Calu3 (cell line): ENCODE measurements around the gene OR2A2. TPM values are rescaled to one million over a fixed set of nuclear protein-coding genes. Genes with fewer than 3 reads are reported as not detected.

Experiments
- BruUV-seq: library from RNA; stranded (reverse); fragments of 400-500 nt; replicated peaks from 2 replicates; lab custom pipeline; 2021; lab: Mats Ljungman, UMichigan
- CTCF ChIA-PET: fragments of 300-600 bp; sonication (Branson Sonifier 250); formaldehyde crosslinking; loops from one replicate; lab custom pipeline; 2022; ENCODE audit warnings: antibody characterized with exemption; lab: Charles Lee
- DNase-seq: peaks from one replicate; pipeline ENCODE4 v3.0.0; 2022
- H3K27ac Mint-ChIP-seq: one replicate; pipeline ENCODE4 v1.8.0; 2022; ENCODE audit warnings: mixed read lengths; ENCODE audit not compliant: unreplicated experiment
- H3K27me3 Mint-ChIP-seq: one replicate; pipeline ENCODE4 v1.8.0; 2022; ENCODE audit warnings: mixed read lengths; ENCODE audit not compliant: unreplicated experiment
- H3K36me3 Mint-ChIP-seq: one replicate; pipeline ENCODE4 v1.8.0; 2022; ENCODE audit warnings: mild to moderate bottlenecking, moderate library complexity, mixed read lengths; ENCODE audit not compliant: insufficient read depth, unreplicated experiment
- H3K4me1 Mint-ChIP-seq: one replicate; pipeline ENCODE4 v1.8.0; 2022; ENCODE audit warnings: mild to moderate bottlenecking, low read depth, mixed read lengths; ENCODE audit not compliant: unreplicated experiment
- H3K4me3 Mint-ChIP-seq: one replicate; pipeline ENCODE4 v1.8.0; 2022; ENCODE audit warnings: mild to moderate bottlenecking, low read depth, moderate library complexity, mixed read lengths; ENCODE audit not compliant: unreplicated experiment
- H3K9me3 Mint-ChIP-seq: one replicate; pipeline ENCODE4 v1.8.0; 2022; ENCODE audit warnings: low read depth, mixed read lengths; ENCODE audit not compliant: unreplicated experiment
- intact Hi-C: fragments of 100-400 bp; cut with micrococcal nuclease; formaldehyde crosslinking; loops from one replicate; pipeline ENCODE4 v1.10.0; 2022; ENCODE audit not compliant: unreplicated experiment
- total RNA-seq: library from RNA; stranded (reverse); gene quantifications from 2 replicates; pipeline ENCODE4 v1.2.3, GENCODE V29; 2022
- TF ChIP-seq, protein P1 (sequence below): fragments of 200-600 bp; IDR thresholded peaks from one replicate; pipeline ENCODE4 v1.8.0; 2022; ENCODE audit warnings: antibody characterized with exemption; ENCODE audit not compliant: unreplicated experiment

Gene OR2A2
- total RNA-seq, 1 experiment from 2014 or later, result not detected

- CTCF ChIA-PET, result no interaction called here
Observed at GRCh38 chr7:144105211-144105610, 4.2 kb upstream of the OR2A2 start.

DNA sequence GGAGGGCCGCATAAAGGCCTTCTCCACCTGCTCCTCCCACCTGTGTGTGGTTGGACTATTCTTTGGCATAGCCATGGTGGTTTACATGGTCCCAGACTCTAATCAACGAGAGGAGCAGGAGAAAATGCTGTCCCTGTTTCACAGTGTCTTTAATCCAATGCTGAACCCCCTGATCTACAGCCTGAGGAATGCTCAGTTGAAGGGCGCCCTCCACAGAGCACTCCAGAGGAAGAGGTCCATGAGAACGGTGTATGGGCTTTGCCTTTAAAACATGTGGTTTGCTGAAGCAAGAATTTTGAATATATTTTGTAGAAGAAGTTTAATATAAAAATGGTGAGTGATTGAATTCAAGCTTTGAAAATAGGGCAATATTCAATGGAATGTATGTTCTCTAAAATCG, 889 bp downstream of the OR2A2 start:
- no peak for DNase-seq
- no peaks in the 10 kb centered on the region for H3K4me1 Mint-ChIP-seq
- BruUV-seq, result no TSS peak
- no peaks in the 10 kb centered on the region for H3K27me3 Mint-ChIP-seq
- no peak overlapping the region for H3K27ac Mint-ChIP-seq
- H3K4me3 Mint-ChIP-seq, result no peak overlapping the region
- intact Hi-C loops, result loop anchor here (10.0 kb wide), 1 partner anchor 665 kb away; the partner anchor contains the start of gene TAS2R60
- CTCF ChIA-PET, result no interaction called here
- TF ChIP-seq, protein P1, sequence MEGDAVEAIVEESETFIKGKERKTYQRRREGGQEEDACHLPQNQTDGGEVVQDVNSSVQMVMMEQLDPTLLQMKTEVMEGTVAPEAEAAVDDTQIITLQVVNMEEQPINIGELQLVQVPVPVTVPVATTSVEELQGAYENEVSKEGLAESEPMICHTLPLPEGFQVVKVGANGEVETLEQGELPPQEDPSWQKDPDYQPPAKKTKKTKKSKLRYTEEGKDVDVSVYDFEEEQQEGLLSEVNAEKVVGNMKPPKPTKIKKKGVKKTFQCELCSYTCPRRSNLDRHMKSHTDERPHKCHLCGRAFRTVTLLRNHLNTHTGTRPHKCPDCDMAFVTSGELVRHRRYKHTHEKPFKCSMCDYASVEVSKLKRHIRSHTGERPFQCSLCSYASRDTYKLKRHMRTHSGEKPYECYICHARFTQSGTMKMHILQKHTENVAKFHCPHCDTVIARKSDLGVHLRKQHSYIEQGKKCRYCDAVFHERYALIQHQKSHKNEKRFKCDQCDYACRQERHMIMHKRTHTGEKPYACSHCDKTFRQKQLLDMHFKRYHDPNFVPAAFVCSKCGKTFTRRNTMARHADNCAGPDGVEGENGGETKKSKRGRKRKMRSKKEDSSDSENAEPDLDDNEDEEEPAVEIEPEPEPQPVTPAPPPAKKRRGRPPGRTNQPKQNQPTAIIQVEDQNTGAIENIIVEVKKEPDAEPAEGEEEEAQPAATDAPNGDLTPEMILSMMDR, result no peak
- no peaks in the 10 kb centered on the region for H3K36me3 Mint-ChIP-seq
- H3K9me3 Mint-ChIP-seq, result no peaks in the 10 kb centered on the region

More at GRCh38 chr7:144105211-144105610, 4.2 kb upstream of the OR2A2 start:
- intact Hi-C loops, result no loop called here
- H3K4me1 Mint-ChIP-seq, result no peaks in the 10 kb centered on the region
- no peaks in the 10 kb centered on the region for H3K36me3 Mint-ChIP-seq
- no TSS peak for BruUV-seq
- H3K27ac Mint-ChIP-seq, result no peak overlapping the region
- no peak overlapping the region for H3K4me3 Mint-ChIP-seq
- no peaks in the 10 kb centered on the region for H3K27me3 Mint-ChIP-seq
- TF ChIP-seq, protein P1, result no peak
- no peak for DNase-seq
- H3K9me3 Mint-ChIP-seq, result no peaks in the 10 kb centered on the region

DNA sequence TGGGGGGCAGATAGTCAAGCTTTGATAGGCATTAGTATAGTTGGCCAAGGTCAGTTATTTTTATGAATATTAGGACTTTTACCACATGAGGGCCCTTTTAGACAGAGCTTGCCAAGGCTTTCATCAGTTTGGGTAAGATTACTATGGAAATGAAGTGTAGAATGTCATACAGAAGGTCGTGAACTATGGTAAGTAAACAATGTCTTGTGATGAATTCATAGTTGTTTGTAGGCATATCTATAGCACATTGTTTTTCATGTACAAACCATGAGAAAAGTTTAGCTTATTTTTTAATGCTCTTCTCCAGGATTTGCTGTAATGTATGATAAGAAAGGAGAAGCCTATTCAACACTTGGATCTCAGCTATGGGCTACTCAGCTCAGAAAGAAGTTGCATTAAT, 4.3 kb downstream of the OR2A2 start:
- H3K9me3 Mint-ChIP-seq, result no peaks in the 10 kb centered on the region
- no peaks in the 10 kb centered on the region for H3K4me1 Mint-ChIP-seq
- no peak overlapping the region for H3K27ac Mint-ChIP-seq
- H3K4me3 Mint-ChIP-seq, result no peak overlapping the region
- DNase-seq, result no peak
- H3K36me3 Mint-ChIP-seq, result no peaks in the 10 kb centered on the region
- CTCF ChIA-PET, result interaction anchor here (1.1 kb wide), 1 partner anchor 15 kb away, joined by 3 read pairs; no protein-coding TSS in a partner anchor
- no TSS peak for BruUV-seq
- no peaks in the 10 kb centered on the region for H3K27me3 Mint-ChIP-seq
- TF ChIP-seq, protein P1, result no peak
- intact Hi-C loops, result loop anchor here (10.0 kb wide), 1 partner anchor 669 kb away; the partner anchor contains the start of gene TAS2R60

DNA sequence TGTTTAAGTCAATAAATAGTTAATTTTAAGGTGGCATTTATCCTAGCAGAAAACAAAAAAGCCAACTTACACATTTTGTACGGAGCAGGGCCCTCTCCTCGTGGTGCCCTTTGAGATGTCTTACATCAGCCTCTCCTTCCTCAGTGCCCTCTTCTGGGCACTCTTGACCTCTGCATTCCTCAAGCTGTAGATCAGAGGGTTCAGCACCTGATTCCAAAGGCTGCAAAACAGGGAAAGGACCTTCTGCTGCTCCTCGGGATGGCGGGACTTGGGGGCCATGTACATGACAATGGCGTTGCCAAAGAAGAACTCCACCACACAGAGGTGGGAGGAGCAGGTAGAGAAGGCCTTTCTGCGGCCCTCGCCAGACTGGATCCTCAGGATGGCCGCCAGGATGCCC, 9.0 kb downstream of the OR2A2 start:
- Mint-ChIP-seq H3K27ac (no peak overlapping the region), H3K9me3 (peaks cover 2% of the 10 kb centered on the region), H3K27me3 (no peaks in the 10 kb centered on the region), H3K4me1 (no peaks in the 10 kb centered on the region), H3K36me3 (no peaks in the 10 kb centered on the region), H3K4me3 (no peak overlapping the region)
- BruUV-seq, result no TSS peak
- TF ChIP-seq, protein P1, result no peak
- intact Hi-C loops, result loop anchor here (10.0 kb wide), 1 partner anchor 674 kb away; the partner anchor contains the start of gene TAS2R60
- CTCF ChIA-PET, result no interaction called here
- no peak for DNase-seq
